HG03520 (cell line): Measurements from ENCODE around the gene INS.
"Not testable (repeated sequence)": the region's sequence is repeated elsewhere in the genome, so short reads cannot be mapped to it uniquely, and the experiment has no call there.

Experiments used
- ATAC-seq: cut with Tn5 transposase; IDR thresholded peaks from one replicate; pipeline ENCODE4 v1.9.1; 2021; ENCODE audit warnings: mild to moderate bottlenecking, moderate library complexity; ENCODE audit not compliant: unreplicated experiment

The INS gene

DNA sequence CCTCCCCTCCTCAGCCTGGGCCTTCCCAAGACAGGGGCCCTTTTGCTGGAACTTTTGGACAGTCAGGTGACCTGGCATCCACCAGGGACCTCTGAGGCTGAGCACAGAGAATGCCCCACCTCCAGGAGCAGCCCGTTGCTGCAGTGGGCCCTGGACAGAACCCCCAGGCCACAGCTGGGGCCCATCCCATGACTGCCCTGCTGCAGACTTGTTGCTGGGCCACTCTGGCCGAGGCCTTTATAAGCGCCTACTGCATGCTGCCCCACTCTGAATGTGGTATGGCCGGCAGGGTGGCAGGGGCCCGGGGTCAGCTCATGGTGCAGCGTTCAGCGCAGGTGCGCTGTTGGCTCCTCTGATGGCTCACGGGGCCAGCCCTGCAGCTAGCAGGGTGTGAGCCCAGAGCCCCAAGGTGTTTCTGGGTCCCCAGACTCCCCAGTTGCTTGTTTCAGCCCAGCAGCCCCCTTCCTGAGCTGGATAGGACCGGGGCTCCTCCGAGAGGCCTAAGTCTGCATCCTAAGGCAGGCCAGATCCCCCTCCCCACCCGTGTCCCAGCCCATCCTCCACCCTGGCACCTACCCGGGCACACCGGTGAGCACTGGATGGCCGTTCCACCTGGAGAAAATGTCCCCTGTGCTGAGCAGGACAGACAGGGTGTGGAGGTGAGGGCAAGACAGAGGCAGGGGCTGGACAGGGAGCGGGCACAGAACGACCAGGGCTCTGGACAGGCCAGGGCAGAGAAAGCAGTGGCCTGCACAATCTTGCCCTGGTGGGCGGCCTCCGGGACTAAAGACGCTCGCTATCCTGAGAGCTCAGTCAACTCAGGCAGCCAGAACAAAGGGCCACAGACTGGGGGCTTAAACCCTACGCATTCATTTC is 38.7 kb upstream of the INS start:
- ATAC-seq, result no peak

DNA sequence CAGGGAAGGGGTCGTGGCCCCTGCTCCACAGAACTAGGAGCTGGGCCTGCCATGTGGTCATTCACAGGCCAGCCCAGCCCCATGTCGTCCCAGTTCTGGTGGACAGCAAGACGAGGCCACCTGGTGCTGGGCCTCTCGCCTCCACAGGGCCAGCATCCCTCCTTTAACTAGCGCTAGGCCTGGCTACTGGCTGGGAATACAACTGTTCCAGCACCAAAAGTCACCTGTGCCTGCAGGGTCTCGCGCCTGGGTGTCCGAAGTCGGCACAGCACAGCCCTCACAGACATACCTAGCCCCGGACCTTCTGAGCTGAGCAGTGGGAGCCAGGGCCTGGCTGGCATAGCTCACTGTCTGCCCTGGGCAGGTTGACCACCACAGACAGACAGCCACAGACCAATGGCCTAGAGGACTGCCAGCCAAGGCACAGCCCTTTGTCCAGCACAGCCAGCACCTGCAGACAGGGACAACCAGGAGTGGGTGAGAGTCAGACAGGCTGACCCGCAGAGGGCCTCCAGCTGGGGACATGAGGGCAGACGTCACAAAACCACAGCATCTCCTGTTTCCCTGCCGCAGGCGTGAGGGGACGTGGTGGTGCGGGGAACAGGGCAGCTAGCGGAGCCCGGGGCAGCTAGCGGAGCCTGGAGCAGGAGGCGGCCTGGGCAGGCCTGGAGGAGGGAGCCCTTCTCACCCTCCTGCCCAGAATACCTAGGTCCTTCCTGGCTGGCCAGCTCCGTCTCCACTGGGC is 37.8 kb upstream of the INS start:
- ATAC-seq, result no peak

DNA sequence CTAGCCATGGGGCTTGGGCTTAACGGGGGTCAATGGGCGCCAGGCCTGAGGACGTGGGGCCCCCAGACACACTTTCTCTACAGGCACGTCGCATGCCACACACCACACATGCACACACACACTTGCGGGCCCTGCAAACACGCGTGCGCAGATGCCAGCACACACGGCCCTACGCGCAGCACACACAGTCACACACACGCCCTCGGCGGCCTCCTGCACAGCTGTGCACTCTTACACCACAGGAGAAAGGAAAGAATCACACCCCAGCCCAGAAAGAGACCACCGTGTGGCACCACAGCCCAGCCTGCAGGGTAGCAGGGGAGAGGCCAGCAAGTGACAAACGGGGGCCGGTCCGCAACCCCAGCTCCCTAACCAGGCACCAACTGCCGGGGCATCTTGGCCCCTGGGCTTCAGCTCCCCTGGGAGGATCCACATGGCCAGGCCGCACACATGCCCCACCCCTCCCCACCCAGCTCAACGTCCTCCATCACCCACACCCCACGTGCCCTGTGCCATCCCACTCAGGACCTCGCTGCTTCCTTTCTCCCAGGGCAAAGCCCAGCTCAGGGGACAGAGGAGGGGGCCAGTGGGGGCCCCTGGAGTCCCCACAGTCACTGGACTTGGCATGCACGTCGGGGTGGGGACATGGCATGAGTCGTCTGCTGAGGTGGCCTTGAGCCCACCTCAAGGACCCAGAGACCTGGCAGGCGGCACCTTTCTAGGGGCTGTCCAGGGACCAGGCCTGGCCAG is 36.9 kb upstream of the INS start:
- no peak for ATAC-seq

DNA sequence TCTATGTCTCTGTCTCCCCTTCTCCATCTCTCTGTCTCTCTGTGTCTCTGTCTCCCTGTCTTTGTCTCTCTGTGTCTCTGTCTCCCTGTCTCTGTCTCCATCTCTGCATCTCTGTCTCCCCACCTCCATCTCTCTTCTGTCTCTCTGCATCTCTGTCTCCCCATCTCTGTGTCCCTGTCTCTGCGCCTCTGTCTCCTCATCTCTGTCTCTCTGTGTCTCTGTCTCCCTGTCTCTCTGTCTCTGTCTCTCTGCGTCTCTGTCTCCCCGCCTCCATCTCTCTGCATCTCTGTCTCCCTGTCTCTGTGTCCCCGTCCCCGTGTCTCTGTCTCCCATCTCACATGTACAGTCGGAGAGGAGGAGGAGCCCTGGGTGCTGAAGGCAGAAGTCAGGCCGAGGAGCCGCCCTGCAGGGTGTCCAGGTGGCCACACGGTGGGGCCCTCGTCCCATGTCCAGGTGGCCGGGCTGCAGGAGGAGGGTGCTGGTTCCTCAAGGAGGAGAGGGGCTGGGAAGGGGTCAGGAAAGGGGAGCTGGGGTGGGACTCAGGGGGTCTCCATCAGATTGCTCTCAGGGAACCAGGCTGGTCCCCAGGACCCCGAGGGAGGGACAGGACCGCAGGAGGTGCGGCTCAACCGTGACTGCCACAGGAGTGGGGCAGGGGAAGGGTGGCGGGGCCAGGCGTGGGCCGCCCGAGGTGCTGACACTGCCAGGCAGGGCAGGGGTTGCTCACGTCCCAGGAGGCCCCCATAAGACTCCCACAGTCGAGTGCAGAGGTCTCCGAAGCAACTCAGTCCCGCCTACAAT is 36.2 kb upstream of the INS start:
- ATAC-seq, result no peak

DNA sequence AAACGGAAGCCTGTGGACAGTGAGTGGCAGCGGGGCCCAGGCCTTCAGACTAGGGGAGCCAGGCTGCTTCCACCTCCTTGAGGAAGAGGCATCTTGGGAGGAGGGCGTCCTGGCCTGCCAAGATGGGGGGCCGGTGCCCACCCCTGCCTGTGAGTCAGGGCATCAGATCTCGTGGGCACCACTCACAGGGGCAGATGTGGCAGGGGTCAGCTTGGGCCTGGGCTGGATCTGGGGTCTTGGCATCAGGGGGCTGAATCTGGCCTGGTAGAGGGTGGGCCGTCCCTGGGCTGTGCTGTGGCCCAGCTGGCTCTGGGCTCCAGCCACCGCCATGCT is 34.7 kb upstream of the INS start:
- ATAC-seq, result no peak

DNA sequence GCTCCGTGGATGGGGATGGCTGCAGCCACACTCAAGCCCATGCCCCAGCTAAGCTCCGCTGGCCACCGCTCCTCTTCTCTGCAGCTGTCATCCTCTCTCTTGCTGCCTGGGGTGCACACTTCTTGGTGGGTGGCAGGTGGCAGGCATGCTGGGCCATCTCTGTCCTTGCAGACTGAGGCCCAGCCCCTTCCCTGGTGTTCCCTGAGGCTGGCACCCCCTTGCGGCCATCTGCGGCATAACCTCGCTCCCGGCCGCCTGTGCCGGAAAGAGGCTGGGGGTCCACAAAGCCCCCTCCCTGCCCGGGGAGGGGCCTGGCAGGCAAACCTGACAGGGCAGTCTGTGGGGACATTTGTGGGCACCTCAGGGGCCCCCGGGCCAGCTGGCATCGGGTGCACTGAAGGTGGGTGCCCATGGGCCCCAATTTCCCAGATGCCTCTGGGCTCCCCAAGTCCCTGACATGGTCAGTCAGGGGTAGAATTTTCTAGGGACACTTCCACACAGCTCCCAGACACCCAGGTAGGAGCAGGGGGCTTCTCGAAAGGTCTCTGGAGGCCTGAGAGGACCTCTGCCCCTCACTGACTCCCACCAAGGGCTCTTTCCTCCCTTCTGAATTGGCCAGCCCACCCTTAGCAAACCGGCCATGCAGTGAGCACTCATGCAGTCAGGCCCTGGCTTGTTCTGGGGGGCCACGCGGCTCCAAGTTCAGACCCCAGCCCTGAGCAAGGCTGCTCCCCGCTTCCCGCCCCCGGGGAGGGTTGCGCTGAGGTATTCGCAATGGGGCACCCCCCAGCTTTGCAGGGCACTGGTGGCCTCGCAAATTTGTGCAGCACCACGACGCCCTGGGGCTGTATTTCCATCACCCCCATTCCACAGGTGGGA is 34.1 kb upstream of the INS start:
- ATAC-seq, result no peak

DNA sequence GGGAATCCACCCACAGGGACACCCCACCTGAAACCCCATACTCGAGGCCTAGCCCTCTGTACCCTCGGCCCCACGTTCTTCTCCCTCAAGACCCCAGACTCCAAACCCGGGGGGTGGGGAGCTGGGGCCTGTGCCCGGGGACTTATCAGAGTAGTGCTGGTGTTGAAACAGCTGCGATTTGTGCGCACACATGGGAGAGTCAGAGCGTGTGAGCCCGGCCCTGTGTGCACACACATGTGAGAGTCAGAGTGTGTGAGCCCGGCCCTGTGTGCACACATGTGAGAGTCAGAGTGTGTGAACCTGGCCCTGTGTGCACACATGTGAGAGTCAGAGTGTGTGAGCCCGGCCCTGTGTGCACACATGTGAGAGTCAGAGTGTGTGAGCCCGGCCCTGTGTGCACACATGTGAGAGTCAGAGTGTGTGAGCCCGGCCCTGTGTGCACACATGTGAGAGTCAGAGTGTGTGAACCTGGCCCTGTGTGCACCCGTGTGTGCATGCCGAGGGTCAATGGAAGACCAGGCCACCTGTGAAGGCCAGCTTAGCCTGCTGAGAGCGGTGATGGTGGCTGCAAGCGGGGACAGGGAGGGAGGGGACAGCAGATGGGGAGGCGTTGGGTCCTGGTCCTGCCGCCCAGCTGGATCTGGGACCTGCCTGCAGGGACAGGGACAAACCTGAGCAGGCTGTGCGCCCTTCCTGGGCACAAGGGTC is 33.0 kb upstream of the INS start:
- ATAC-seq, result not testable (repeated sequence)

DNA sequence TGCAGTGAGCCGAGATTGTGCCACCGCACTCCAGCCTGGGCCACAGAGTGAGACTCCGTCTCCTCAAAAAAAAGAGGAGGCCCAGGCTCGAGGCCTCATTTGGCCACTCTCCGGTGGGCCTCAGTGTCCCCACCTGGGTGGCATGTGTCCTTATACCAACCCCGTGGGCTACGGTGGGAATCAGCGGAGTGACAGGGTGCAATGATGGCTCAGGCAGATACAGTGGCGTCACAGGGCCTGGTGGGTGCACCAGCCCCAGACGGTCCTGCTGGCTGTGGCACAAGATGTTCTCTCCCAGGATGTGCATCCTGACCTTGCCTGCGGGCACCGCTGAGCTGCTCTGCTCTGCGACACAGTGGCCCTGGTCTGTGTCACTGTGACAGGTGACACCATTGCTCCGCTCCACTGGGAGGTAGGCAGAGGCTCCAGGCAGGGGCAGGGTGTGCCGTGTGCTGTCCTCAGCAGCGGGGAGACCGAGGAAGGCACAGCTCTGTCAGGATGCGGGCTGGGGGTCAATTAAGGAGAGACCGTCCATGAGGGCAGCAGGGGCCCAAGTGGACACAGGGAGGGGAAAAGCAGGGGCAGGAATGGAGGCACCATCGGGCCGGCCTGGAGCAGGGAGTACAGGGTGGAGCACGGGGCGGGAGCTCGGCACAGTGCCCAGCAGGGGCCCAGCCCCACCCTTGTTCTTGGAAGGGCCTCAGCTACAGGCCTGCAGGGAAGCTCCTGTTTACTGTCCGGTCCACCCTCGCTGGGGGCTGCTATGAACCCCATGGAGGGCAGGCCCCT is 32.3 kb upstream of the INS start:
- no peak for ATAC-seq

DNA sequence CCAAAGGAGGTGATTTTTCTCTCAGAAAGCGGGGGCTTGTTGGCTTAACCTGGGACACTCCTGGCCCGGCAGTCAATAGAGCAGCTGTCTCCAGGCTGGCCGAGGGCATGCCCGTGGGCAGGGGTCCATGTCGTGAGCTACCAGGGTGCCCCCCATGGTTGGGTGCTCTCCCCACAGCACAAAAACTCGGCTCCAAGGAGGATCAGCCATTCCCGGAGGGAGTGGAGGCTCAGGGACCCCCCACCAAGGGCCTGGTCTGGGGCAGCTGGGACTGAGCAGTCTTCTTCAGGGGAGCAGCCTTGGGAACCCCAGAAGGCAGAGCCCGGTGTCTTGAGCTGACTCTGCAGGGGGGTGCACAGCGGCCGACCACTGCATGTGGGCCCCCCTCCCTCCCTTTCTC is 31.4 kb upstream of the INS start:
- ATAC-seq, result no peak

DNA sequence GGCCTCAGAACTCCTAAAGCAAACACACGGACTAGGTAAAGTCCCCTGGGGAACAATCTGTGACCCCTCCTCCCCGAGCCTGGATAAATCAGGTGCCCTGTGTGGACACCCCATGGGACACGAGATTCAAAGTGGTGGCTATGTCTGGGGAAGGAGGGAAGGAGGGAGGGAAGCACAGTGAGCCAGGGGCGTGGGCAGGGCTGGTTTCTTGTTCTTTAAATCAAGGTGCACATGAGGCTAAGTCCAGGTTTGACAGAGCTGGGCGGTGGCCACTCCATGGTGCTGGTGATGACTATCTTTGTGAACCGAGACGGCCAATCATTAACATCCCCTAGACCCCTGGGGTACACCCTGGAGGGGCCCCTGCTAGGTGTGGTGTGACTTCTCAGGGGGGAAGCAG is 30.9 kb upstream of the INS start:
- no peak for ATAC-seq

DNA sequence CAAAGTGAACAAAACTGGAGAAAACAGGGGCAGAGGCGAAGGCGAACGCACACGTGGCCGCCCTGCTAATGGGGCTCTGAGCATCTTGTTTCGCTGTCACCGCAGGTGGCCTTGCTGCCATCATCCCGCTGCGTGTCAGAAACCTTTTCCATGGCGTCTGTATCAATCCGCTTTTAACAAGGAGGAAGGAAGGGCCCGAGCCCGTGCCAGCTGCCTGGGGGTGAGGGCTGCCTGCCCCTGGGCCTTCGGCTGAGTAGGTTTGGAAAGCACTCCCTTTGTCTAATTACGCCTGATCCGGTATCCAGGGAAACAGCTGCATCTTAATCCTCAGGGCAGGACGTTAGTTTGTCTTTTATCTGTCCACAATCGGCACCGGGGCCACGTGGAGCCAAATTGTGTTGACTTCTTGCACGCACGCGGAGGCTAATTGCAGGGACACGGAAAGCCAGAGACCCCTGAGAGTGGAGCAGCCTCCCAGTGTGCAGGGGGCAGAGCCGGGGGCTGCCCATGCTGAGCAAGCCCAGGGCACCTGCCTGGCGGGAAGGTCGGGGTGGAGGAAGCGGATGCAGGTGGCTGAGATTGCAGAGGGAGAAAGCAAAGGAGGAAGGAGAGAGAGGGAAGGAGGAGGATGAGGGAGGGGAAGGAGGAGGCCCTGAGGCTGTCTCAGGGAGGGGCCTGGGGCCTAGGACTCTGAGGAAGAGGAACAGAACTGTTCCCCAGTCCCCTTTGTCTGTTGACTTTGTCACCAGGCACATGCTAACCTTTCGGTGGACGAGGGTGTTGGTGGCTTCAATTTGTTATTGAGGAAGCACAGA is 29.9 kb upstream of the INS start:
- no peak for ATAC-seq

DNA sequence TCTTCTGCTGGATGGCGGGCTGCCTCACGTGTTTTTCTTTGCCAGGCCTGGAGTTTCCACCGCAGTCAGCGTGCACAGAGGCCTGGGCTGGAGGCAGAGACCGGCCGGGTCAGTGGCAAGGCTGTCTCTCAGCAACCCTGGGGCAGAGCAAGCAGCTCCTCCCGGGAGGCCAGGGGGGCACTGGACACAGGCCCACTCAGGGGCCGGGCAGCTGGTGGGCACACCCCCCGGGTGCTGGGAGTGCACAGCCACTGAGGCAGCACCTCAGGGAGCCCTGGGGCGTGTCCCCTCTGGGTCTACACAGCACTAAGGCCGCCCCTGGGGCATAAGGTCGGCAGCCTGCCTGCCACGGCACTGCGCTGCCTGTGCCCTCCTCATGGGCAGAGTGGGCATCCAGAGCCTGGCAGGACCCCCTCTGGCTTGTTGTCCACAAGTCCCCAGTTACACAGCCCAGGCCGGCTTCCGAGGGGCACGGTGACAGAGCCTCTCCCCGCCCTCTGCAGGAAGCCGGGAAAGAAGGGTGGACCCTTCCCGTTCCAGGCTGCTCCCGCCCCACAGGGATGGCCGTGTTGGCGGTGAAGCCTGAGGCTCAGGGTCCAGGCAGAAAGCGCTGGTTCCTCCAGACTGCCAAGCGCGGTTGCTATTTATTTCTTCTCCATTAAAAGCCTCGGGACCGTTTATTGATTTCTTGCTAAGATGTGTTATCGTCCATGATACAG is 29.1 kb upstream of the INS start:
- no peak for ATAC-seq

DNA sequence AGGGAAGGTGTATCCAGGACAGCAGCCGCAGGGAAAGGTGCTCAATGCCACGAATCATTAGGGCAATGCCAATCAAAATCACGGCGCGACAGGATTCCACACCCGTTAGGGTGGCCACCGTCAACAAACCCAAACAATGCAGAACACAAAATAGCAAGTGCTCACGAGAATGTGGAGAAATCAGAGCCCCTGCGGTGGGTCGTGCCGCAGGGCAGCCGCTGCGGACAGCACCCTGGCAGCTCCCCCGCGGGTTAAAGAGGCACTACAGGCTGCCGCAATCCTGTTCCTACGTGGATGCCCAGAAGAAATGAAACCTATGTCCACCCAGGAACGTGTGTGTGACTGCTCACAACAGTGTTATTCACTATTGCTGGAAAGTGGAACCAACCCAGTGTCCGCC is 27.7 kb upstream of the INS start:
- ATAC-seq, result no peak

DNA sequence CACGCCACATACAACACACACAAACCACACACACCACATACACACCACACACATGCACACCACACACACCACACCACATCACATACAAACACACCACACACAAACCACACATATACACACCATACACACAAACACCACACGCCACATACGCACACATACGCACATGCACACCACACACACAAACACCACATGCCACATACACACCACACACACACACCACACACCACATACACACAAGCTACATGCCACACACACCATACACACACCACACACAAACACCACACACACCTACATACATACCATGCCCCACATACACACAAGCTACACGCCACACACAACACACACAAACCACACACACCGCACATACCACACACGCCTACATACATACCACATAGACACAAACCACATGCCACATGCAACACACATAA is 26.3 kb upstream of the INS start:
- no peak for ATAC-seq

DNA sequence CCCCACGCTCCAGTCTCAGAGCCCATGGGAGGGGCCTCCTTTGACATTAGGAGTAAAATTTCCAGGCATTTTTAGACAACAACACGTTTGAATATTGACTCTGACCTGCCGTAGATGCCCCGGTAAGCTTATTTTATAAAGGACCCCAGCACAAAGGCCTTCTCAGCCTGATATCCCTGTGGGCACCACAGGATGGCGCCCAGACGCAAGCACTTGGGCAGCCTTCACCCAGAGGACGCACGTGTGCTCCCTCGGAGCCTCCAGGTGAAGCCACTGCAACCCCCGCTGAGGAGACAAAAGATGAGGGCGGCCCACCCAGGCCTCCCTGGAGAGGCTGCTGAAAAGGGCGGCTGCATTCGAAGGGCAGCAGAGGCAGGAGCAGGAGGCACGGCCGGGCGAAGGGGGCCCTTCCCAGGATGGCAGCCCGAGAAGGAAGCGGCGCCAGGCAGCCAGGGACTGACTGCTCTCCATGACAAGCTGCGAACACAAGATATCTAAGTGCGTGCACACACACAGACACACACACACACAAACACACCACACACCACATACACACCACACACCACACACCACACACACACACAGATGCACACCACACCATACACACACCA is 25.8 kb upstream of the INS start:
- ATAC-seq, result no peak

DNA sequence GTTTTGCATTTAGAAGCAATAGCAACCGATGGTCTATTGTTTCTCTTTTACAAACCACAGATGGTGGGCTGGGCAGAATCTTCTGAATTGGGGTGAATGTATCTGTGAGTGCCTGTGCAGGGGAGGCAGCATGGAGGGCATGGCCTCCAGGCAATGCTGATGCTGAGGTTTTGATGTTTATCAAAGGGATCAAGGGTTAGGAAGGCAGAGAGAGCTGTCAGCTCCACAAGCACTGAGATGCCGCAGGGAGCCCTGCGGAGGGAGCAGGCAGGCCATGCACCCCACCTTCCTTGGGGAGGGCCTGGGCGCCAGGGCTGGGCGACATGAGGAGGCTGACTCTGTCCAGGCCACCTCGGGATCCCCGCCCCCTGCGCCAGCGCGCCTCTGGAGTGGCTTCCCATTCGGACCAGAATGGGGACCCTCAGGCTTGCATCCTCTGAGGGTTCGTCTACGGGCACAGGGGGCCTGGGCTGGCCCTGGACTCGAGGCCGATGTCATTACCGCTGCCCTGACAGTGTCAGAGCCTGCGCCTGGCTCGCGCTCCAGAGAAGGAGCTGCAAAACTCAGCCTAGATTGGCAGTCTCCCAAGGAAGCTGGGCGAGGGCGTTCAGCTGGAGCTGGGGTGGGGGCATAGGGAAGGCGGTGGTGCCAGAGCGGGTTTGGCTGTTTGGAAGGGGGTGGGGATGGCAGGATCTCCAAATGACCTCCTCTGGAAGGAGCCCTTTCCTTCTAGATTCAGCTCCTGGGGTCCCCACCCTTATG is 24.5 kb upstream of the INS start:
- ATAC-seq, result no peak
